Mesenchymal stem cell (in vitro differentiated cells and primary cell): ENCODE measurements around the gene PERP.

Experiments used
- DNase-seq: peaks from one replicate; pipeline ENCODE4 v3.0.0-alpha.2; 2013
- H2AFZ ChIP-seq: one replicate; pipeline ENCODE4 v1.6.1; 2013; ENCODE audit warnings: low read depth, mild to moderate bottlenecking, control low read depth, inconsistent platforms, low read length, moderate library complexity
- H2AK5ac ChIP-seq: 2 replicates; pipeline ENCODE4 v1.6.1; 2013; ENCODE audit warnings: low read length, moderate library complexity, mild to moderate bottlenecking, inconsistent platforms; ENCODE audit not compliant: severe bottlenecking
- H2BK120ac ChIP-seq: one replicate; pipeline ENCODE4 v1.6.1; 2013; ENCODE audit warnings: low read depth, mild to moderate bottlenecking, inconsistent platforms, low read length, moderate library complexity
- H2BK12ac ChIP-seq, 2 experiments: one replicate each; pipeline ENCODE4 v1.6.1; 2013; ENCODE audit warnings: inconsistent platforms in 2 of 2, low read length in 2 of 2, mild to moderate bottlenecking in 2 of 2, moderate library complexity in 2 of 2, control low read depth in 1 of 2
- H2BK15ac ChIP-seq: one replicate; pipeline ENCODE4 v1.6.1; 2013; ENCODE audit warnings: mild to moderate bottlenecking, low read depth, inconsistent platforms; ENCODE audit not compliant: poor library complexity, severe bottlenecking
- H2BK5ac ChIP-seq: 2 replicates; pipeline ENCODE4 v1.6.1; 2013; ENCODE audit warnings: low read depth, mild to moderate bottlenecking, low read length, control low read depth, inconsistent platforms; ENCODE audit not compliant: poor library complexity, severe bottlenecking
- H3K14ac ChIP-seq, 2 experiments: one replicate each; pipeline ENCODE4 v1.6.1; 2013; ENCODE audit warnings: inconsistent platforms in 2 of 2, low read length in 2 of 2, control low read depth in 1 of 2, mild to moderate bottlenecking in 1 of 2, moderate library complexity in 1 of 2
- H3K18ac ChIP-seq, 2 experiments: one replicate each; pipeline ENCODE4 v1.6.1; 2013; ENCODE audit warnings: inconsistent platforms in 2 of 2, low read length in 2 of 2, control low read depth in 1 of 2, low read depth in 1 of 2, mild to moderate bottlenecking in 1 of 2
- H3K23ac ChIP-seq, 2 experiments: one replicate each; pipeline ENCODE4 v1.6.1; 2013; ENCODE audit warnings: inconsistent platforms in 2 of 2, low read length in 2 of 2, mild to moderate bottlenecking in 2 of 2, moderate library complexity in 2 of 2, control low read depth in 1 of 2
- H3K27ac ChIP-seq: 2 replicates; pipeline ENCODE4 v1.5.1; 2013; ENCODE audit warnings: mild to moderate bottlenecking, moderate library complexity, low read length, control low read depth, inconsistent platforms; ENCODE audit not compliant: poor library complexity, severe bottlenecking
- H3K27me3 ChIP-seq, 2 experiments: 2 replicates each; pipeline versions ENCODE4 v1.6.1 to v1.7.0; 2013; ENCODE audit warnings: low read length in 2 of 2, mild to moderate bottlenecking in 2 of 2, moderate library complexity in 2 of 2, control low read depth in 1 of 2, inconsistent platforms in 1 of 2; ENCODE audit not compliant: control insufficient read depth in 1 of 2, insufficient read depth in 1 of 2
- H3K36me3 ChIP-seq, 2 experiments: 2 replicates each; pipeline versions ENCODE4 v1.6.1 to v1.7.0; 2013; ENCODE audit warnings: low read length in 2 of 2, control low read depth in 1 of 2, inconsistent platforms in 1 of 2, low read depth in 1 of 2, mild to moderate bottlenecking in 1 of 2; ENCODE audit not compliant: insufficient read depth in 2 of 2, control insufficient read depth in 1 of 2
- H3K4ac ChIP-seq, 2 experiments: one replicate each; pipeline ENCODE4 v1.6.1; 2013; ENCODE audit warnings: inconsistent platforms in 2 of 2, low read length in 2 of 2, mild to moderate bottlenecking in 2 of 2, moderate library complexity in 2 of 2, control low read depth in 1 of 2, low read depth in 1 of 2
- H3K4me1 ChIP-seq: 2 replicates; pipeline ENCODE4 v1.6.1; 2013; ENCODE audit warnings: low read depth, low read length, control low read depth; ENCODE audit not compliant: control insufficient read depth, insufficient read depth
- H3K4me2 ChIP-seq: 2 replicates; pipeline ENCODE4 v1.6.1; 2013; ENCODE audit warnings: low read length, mild to moderate bottlenecking, inconsistent platforms; ENCODE audit not compliant: poor library complexity, severe bottlenecking
- H3K4me3 ChIP-seq, 2 experiments: 2 replicates each; pipeline versions ENCODE4 v1.5.1 to v1.7.0; 2013; ENCODE audit warnings: low read length in 2 of 2, mild to moderate bottlenecking in 2 of 2, control low read depth in 1 of 2, low read depth in 1 of 2; ENCODE audit not compliant: insufficient read depth in 1 of 2
- H3K79me1 ChIP-seq: replicated peaks from 2 replicates; pipeline ENCODE4 v1.6.1; 2013; ENCODE audit warnings: mild to moderate bottlenecking, control low read depth, low read length, inconsistent platforms; ENCODE audit not compliant: poor library complexity, severe bottlenecking
- H3K9ac ChIP-seq: 2 replicates; pipeline ENCODE4 v1.7.0; 2013; ENCODE audit warnings: mild to moderate bottlenecking, low read length, moderate library complexity
- H3K9me3 ChIP-seq: 2 replicates; pipeline ENCODE4 v1.7.0; 2013; ENCODE audit warnings: mild to moderate bottlenecking, low read length; ENCODE audit not compliant: control insufficient read depth
- H4K8ac ChIP-seq: one replicate; pipeline ENCODE4 v1.6.1; 2013; ENCODE audit warnings: inconsistent platforms, mild to moderate bottlenecking, low read length, moderate library complexity
- H4K91ac ChIP-seq: one replicate; pipeline ENCODE4 v1.6.1; 2013; ENCODE audit warnings: mild to moderate bottlenecking, low read length, inconsistent platforms
- WGBS: methylation state at CpG from one replicate; pipeline ENCODE4 v1.1.7; 2013; ENCODE audit warnings: mixed read lengths; 5-methylcytosine and 5-hydroxymethylcytosine counted together

Gene PERP

DNA sequence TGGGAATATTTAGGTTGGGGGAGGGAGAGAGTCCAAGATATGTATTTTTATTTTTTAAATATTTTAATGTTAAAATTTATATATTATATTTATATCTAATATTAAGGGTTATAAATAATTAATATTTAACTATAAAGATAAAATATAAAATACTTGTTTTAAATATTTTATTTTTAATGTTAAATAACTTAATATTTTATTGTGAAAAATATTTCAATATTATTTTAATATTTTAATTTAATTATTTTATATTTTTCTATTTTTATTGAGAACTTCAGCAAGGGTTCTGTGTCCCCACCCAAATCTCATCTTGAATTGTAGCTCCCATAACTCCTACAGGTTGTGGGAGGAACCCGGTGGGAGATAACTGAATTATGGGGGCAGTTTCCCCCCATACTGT lies 34.0 kb downstream of the PERP start:
- no peak overlapping the region for H4K91ac ChIP-seq
- no peak overlapping the region for H3K18ac ChIP-seq
- no peak overlapping the region for H3K4me2 ChIP-seq

DNA sequence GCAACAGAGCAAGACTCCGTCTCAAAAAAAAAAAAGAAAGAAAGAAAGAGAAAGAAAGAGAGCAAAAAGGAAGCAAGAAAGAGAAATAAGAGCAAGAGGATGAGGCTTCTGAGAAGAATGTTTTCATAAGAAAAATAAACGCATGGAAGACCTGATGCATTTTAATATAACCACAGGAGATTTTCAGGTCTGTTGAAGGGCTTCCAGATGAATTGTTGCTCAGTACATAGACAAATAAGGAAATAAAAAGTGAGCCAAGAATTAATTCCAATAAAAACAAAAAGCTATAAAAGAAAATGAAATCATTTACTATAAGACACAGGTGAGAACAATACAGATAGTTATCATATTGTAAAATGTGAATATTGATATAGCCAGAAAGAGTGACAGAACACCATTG lies 43.5 kb downstream of the PERP start:
- Histone ChIP-seq H2BK5ac (no peak overlapping the region), H3K14ac (no peak overlapping the region), H3K4me3 (no peak overlapping the region), H3K9me3 (no peaks in the 10 kb centered on the region), H3K4me1 (peaks cover 1% of the 10 kb centered on the region), H3K4me2 (no peak overlapping the region), H3K9ac (no peak overlapping the region), H2BK12ac (no peak overlapping the region), H3K36me3 (no peaks in the 10 kb centered on the region), H3K79me1 (no peaks in the 10 kb centered on the region), H3K23ac (no peak overlapping the region), H3K4ac (no peak overlapping the region), H3K18ac (no peak overlapping the region), H2AK5ac (no peak overlapping the region), H3K27me3 (no peaks in the 10 kb centered on the region), H2BK15ac (no peak overlapping the region), H4K91ac (no peak overlapping the region), H3K27ac (no peak overlapping the region), H4K8ac (no peak overlapping the region), H2BK120ac (no peak overlapping the region), H2AFZ (no peak overlapping the region)
- no peak for DNase-seq
- WGBS, result 93% methylated on average over 2 of the region's 2 CpGs

More for the DNA sequence above, 34.0 kb downstream of the PERP start:
- H3K14ac ChIP-seq, result no peak overlapping the region
- no peaks in the 10 kb centered on the region for H3K27me3 ChIP-seq
- H3K4me3 ChIP-seq, result no peak overlapping the region
- H3K79me1 ChIP-seq, result no peaks in the 10 kb centered on the region
- no peak overlapping the region for H2BK5ac ChIP-seq
- no peaks in the 10 kb centered on the region for H3K9me3 ChIP-seq
- no peak overlapping the region for H2BK15ac ChIP-seq
- H3K23ac ChIP-seq, result no peak overlapping the region
- no peak overlapping the region for H4K8ac ChIP-seq
- no peak overlapping the region for H2AK5ac ChIP-seq
- no CpG with 5 or more reads among the region's 1 CpG for WGBS
- H2BK120ac ChIP-seq, result no peak overlapping the region
- H2BK12ac ChIP-seq, result no peak overlapping the region
- no peak overlapping the region for H3K9ac ChIP-seq
- no peak overlapping the region for H3K4ac ChIP-seq
- no peaks in the 10 kb centered on the region for H3K36me3 ChIP-seq
- H3K27ac ChIP-seq, result no peak overlapping the region
- DNase-seq, result no peak
- H2AFZ ChIP-seq, result no peak overlapping the region
- no peaks in the 10 kb centered on the region for H3K4me1 ChIP-seq

DNA sequence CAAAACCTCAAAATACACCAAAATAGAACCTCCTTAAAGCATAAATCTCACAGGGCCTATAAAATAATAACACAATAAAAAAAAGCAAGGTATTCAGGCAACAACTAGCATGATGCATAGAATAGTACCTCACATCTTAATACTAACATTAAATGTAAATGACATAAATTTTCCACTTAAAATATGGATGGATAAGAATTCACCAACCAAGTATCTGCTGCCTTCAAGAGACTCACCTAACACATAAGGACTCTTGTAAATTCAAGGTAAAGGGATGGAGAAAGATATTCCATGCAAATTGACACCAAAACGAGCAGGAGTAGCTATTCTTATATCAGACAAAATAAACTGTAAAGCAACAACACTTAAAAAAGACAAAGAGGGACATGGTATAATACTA lies 52.2 kb downstream of the PERP start:
- WGBS, result no CpG with 5 or more reads among the region's 1 CpG

DNA sequence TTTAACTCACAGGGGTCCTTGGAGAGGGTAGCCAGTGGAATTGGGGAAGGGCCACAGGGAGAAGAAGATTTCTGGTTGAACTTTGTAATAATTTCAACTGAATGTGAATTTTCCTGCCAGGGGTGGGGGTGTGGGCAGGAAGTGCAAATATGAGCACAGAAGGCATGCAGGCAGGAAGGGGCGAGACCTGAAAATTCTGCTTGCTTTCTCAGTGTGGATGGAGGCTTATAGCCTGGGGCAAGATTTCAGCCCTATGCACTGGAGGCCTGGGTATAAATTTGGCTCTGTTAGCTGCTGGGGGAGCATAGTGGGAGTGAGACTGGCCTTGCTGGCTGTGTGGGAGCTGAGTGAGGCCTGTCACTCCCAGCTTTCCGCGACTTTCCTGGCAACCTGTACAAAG lies 54.4 kb downstream of the PERP start:
- H3K9me3 ChIP-seq, result peaks cover 6% of the 10 kb centered on the region
- no peak overlapping the region for H2AFZ ChIP-seq
- H3K9ac ChIP-seq, result no peak overlapping the region
- H3K23ac ChIP-seq, result no peak overlapping the region
- H3K27ac ChIP-seq, result no peak overlapping the region
- no peak for DNase-seq
- no peak overlapping the region for H4K8ac ChIP-seq
- no peak overlapping the region for H2BK5ac ChIP-seq
- no peak overlapping the region for H3K4ac ChIP-seq
- H3K4me1 ChIP-seq, result no peaks in the 10 kb centered on the region
- H4K91ac ChIP-seq, result no peak overlapping the region
- no peak overlapping the region for H3K14ac ChIP-seq
- H3K79me1 ChIP-seq, result no peaks in the 10 kb centered on the region
- H3K4me2 ChIP-seq, result no peak overlapping the region
- no peak overlapping the region for H2BK12ac ChIP-seq
- WGBS, result 65% methylated on average over 3 of the region's 3 CpGs
- no peak overlapping the region for H3K4me3 ChIP-seq
- no peak overlapping the region for H2BK120ac ChIP-seq
- H3K36me3 ChIP-seq, result no peaks in the 10 kb centered on the region
- no peaks in the 10 kb centered on the region for H3K27me3 ChIP-seq
- H2AK5ac ChIP-seq, result no peak overlapping the region
- H3K18ac ChIP-seq, result no peak overlapping the region
- H2BK15ac ChIP-seq, result no peak overlapping the region

More for the DNA sequence above, 52.2 kb downstream of the PERP start:
- Histone ChIP-seq H2BK12ac (no peak overlapping the region), H4K8ac (no peak overlapping the region), H3K4me1 (no peaks in the 10 kb centered on the region), H3K18ac (no peak overlapping the region), H3K4me2 (no peak overlapping the region), H3K4ac (no peak overlapping the region), H3K9ac (no peak overlapping the region), H3K36me3 (no peaks in the 10 kb centered on the region), H2BK5ac (no peak overlapping the region), H3K27ac (no peak overlapping the region), H3K23ac (no peak overlapping the region), H3K14ac (no peak overlapping the region), H2BK15ac (no peak overlapping the region), H3K27me3 (no peaks in the 10 kb centered on the region), H3K9me3 (peaks cover 6% of the 10 kb centered on the region), H2BK120ac (no peak overlapping the region), H2AFZ (no peak overlapping the region), H3K79me1 (no peaks in the 10 kb centered on the region), H4K91ac (no peak overlapping the region), H3K4me3 (no peak overlapping the region), H2AK5ac (no peak overlapping the region)
- no peak for DNase-seq
